HG02885 (cell line): Measurements from ENCODE around the gene FGD6.
A peak's percentile ranks its signal among the peaks of the same experiment; 100 is the strongest.
"Not testable (repeated sequence)": the region's sequence is repeated elsewhere in the genome, so short reads cannot be mapped to it uniquely, and the experiment has no call there.

Experiments
- ATAC-seq: cut with Tn5 transposase; IDR thresholded peaks from one replicate; pipeline ENCODE4 v1.9.1; 2021; ENCODE audit warnings: mild to moderate bottlenecking; ENCODE audit not compliant: unreplicated experiment, poor library complexity

FGD6 gene

GRCh38 chr12:95185072-95185471 is 32.2 kb downstream of the FGD6 start:
- no peak for ATAC-seq

- no peak for ATAC-seq
These were observed 33.1 kb downstream of the FGD6 start for GRCh38 chr12:95184121-95184520.

DNA sequence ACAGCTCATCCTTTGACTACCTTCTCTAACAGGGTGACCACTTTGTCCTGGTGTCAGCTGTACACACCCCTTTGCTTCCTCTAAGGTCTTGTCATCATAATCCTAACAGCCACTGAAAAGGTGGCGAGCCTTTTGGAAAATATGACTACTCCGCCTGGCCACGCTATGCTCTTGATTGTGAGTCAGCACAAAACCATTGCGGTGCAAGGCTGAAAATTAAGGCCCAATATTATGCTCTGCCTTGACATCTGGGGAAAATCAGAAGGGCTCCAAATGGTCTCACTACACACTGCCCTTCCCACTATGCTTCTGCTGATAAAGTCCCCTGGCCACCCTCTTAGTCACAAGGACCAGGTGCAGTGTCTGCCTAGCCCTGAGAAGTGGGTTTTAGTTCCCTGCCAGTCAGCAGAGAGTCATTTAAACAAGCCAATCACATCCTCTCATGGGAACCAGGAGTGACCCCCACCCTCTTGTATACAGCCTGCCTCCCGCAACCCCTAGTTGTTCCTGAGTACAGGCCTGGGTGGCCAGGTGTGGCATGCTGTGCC is 34.3 kb downstream of the FGD6 start:
- peak; percentile 72 for ATAC-seq

DNA sequence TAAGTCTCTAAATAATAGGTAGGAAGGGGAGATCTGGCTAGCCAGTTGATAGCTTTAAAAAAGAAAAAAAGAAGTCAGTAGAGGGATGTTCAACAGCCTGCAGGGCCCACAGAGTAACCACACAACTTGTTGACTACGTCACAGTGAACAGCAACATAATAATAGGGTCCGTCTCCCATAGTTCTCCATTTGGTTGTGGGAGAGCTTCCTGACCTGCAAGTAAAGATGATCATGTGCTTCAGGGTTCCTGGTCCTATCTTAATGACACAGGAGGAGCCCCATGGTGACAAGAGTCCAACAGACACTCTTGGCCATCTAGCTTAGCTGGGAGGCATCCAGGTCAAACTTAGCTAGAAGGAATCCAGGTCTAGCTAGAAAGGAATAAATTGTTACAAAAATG is 36.2 kb downstream of the FGD6 start:
- ATAC-seq: no peak

- ATAC-seq: no peak
These were observed 38.3 kb downstream of the FGD6 start for GRCh38 chr12:95179011-95179410.

- ATAC-seq: no peak
These were observed 39.1 kb downstream of the FGD6 start for GRCh38 chr12:95178136-95178535.

- ATAC-seq: no peak
These were observed 40.0 kb downstream of the FGD6 start for GRCh38 chr12:95177201-95177768.

DNA sequence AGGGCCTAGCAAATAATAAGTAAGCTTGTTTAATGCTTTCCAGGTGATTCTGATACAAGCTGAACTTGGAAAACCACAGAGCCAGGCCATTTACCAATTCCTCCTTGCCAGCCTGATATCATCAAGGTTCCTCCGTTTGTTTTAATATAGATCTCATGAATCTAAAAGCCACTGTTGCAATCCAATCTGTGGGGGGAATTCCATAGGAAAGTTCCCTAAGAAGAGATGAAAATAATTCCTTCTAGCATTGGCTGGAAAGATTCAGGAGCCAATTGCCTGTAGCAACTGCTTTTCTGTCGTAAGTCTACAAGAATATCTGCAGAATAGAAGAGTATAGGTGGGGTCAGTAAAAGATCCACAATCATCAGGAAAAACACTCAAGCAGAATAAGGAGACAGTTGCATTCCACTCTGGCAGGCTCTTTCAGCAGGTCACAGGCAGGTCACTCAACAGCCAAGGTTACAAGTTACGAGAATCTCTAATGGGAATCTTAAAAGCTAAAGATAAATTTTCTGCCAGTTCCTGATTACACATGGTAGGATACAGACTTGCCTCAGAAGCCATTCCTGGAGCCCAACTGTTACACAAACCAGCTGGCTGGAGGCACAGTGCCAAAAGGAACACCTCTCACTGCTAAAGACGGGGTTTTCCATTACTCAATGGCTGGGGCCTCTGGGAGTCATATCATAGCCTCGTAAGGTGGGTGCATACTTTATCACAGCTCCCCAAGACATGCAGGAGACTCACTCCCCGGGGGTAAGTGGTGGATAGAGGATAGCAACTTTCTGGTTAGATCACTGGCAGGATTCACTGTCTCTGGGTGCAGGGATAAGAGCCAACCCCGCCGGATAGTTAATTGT is 43.6 kb downstream of the FGD6 start:
- ATAC-seq: no peak

DNA sequence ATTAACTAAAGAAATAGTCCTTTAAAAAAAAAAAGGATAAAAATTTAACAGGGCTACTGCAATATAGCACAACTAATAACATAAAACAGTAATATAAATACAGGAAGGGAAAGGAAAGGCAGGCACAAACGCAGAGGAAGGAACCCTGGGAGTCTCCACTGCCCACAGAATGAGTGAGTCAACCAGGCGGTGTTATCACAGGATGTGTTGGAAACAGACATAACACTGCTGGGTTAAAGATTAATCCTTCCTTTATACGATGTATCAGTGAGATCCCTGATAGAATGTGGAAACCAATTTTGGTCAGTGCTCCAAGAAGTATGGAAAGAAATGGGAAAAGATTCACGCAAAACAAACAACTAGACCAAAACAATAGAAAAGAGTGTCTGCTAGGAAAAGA is 47.9 kb downstream of the FGD6 start:
- ATAC-seq: no peak

DNA sequence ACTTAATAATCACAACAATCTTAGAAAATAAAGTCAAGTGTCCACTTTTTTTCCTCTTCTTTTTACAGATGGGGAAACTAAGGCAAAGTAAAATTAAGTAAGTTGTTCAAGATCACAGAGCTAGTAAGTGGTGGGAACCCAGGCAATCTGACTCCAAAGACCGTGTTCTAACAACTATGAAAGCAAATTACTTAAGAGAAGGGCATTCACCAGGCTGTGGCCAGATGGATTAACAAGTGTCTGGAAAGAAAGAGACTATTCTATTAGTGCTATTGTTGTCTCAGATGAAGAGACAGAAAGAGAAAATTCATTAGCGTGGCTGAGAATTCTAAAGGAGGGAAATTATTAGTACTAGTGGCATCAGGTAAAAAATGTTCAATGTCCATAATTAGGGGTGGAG is 48.5 kb downstream of the FGD6 start:
- ATAC-seq: no peak

DNA sequence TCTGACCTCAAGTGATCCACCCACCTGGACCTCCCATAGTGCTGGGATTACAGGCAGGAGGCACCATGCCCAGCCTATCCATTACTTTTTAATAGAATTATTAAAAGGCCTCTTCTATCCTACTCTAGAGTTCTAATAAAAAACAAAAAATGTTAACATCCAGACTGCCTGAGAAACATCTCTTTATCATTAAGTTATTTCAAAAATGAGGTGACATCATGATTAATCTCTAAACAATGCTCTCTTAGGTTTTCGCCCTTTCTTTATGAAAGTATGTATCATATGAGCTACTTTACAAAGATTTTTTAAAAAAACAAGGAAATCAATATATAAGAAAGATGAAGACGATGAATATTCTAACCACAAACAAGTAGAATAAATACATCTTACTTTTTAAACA is 52.6 kb downstream of the FGD6 start:
- no peak for ATAC-seq

DNA sequence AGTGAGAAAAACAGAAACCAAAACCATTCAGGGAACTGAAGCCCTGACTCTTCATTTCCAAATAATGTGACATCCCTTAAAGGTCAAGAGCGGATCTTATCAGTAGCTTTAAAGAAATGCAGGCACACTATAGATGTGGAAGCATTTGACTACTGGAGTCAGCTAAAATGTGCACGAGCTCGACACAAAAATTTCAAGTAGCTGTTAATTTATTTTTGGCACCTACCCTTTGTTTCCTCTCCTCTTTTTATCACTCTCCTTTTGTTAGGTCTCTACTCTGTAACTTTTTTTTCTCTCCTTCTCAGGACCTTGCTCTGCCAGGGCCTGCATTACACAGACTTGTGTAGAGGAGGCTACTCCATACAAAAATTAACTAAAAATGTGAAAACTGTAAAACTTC is 58.3 kb downstream of the FGD6 start:
- no peak for ATAC-seq

DNA sequence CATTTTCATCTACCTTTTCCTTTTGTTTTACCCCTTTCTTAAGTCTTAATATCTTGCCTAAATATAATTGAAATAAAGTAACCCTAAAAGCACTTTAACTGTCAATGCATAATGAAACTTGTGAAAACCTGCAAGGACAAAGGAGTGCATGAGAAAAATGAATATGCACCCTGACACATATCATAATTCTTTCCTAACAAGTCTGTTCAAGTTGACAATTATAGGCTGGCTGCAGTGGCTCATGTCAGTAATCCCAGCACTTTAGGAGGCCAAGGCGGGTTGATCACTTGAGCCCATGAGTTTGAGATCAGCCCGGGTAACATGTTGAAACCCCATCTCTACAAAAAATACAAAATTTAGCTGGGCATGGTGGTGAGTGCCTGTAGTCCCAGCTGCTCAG is 65.4 kb downstream of the FGD6 start:
- no peak for ATAC-seq

DNA sequence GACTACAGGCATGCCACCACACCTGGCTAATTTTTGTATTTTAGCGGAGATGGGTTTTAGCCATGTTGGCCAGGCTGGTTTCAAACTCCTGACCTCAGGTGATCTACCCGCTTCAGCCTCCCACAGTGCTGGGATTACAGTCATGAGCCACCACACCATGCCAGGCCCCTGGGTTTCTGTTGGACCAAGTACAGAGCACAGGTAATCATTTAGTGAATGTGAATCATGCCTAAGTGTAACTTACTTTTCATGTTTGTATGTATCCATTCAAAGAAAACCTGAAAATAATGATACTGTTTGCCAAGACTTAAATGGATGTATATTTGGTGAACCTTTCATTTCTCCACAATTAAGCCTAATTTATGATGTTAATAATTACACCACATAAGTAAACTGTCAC is 65.9 kb downstream of the FGD6 start:
- no peak for ATAC-seq

GRCh38 chr12:95150501-95150900 is 66.8 kb downstream of the FGD6 start:
- ATAC-seq: no peak

DNA sequence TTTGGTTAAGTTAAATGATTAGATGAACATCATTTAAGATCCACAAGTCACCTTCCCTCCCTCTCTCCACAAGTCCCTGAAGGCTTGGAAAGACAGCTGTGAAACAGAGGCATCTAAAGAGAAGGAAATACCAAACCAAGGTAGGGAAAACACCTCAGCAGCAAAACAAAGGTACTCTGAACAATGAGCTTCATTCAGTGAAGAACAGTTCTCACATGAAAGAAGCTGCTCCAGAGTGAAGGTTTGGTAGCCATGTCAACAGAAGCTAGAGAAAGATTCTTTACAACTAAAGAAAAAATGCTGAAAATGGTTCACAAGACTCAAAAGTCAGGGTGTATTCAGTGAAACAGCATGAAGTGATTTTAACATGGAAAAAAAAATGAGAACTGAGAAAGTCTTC is 69.4 kb downstream of the FGD6 start:
- no peak for ATAC-seq

GRCh38 chr12:95146769-95147168 is 70.5 kb downstream of the FGD6 start:
- no peak for ATAC-seq

GRCh38 chr12:95143621-95144205 is 73.6 kb downstream of the FGD6 start:
- no peak for ATAC-seq

DNA sequence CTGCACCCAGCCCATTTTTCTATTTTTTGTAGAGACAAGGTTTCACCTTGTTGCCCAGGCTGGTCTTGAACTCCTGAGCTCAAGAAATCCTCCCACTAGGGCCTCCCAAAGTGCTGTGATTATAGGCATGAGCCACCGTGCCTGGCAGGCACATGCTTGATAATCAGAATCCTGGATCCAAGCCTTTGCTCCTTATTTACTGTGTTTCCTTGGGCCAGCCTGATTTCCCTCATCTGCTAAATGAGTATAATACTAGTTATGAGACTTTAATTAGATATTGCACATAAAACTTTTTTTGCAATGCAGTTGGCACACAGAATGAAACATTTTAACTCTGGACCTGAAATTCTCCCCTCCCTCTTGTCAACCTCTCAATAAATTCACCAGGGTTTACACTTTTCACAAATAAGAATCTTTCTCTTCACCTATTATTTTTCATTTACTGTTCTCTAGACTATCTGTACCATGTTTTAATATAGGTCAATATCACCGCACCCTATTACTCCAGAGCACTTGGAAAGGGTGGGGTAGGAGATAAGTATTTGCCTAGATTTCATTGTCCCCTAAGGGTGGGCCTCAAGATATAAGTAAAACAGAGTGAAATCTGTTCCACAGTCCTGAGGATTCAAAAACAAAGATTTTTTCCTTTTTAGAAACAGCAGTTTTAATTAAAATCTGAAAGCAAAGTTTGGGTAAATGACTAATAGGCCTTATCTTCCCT is 74.7 kb downstream of the FGD6 start:
- ATAC-seq: no peak

- no peak for ATAC-seq
These were observed 76.0 kb downstream of the FGD6 start for GRCh38 chr12:95141310-95141709.

DNA sequence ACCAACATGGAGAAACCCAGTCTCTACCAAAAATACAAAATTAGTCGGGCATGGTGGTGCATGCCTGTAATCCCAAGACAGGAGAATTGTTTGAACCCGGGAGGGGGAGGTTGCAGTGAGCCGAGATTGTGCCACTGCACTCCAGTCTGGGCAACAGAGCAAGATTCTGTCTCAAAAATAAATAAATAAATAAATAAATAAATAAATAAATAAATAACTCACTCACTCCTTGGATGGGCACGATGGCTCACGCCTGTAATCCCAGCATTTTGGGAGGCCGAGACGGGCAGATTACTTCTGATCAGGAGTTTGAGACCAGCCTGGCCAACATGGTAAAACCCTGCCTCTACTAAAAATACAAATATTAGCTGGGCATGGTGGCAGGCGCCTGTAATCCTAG is 79.2 kb downstream of the FGD6 start:
- not testable (repeated sequence) for ATAC-seq
